ENCODE results near the gene CD63. TPM values are rescaled to one million over a fixed set of nuclear protein-coding genes. Genes with fewer than 3 reads are reported as not detected.

CD63 gene
- total RNA-seq, 1 experiment from 2014 or later, result 367 TPM

DNA sequence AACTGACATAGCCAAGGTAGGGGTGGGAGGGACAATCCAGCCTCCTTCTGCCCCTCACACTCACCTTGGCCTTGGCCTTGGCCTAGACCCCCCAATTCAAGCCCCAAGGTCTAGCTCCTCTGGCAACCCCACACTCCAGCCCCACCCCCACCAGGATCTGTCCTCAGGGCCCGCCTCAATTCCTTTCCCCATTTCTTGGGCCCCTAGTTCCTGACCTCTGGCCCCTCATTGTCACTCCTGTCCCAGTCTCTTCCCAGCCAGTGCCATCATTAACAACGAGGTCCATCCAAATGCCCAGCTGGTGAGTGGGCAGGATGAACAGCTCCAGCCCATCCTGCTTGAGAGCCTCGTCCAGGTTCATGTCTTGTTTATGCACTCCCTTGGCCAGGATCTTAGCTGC lies 7.3 kb upstream of the CD63 start:
- intact Hi-C loops (cut with micrococcal nuclease; ENCODE audit: unreplicated experiment), result loop anchor here (5.0 kb wide), 1 partner anchor 81 kb away; the partner anchor contains the start of genes ORMDL2 and SARNP
- H3K4me1 ChIP-seq (ENCODE audit: insufficient read depth, low read length, poor library complexity, severe bottlenecking), result peaks cover 15% of the 10 kb centered on the region
- CTCF ChIA-PET, result interaction anchor here (1.0 kb wide), 1 partner anchor 55 kb away, joined by 8 read pairs; a partner anchor contains a TSS
- TF ChIP-seq EZH2 (IDR thresholded peaks at IDR 0.05; ENCODE audit: borderline replicate concordance, low read depth, low read length, poor library complexity, severe bottlenecking), result no peak
- TF ChIP-seq, protein P1, sequence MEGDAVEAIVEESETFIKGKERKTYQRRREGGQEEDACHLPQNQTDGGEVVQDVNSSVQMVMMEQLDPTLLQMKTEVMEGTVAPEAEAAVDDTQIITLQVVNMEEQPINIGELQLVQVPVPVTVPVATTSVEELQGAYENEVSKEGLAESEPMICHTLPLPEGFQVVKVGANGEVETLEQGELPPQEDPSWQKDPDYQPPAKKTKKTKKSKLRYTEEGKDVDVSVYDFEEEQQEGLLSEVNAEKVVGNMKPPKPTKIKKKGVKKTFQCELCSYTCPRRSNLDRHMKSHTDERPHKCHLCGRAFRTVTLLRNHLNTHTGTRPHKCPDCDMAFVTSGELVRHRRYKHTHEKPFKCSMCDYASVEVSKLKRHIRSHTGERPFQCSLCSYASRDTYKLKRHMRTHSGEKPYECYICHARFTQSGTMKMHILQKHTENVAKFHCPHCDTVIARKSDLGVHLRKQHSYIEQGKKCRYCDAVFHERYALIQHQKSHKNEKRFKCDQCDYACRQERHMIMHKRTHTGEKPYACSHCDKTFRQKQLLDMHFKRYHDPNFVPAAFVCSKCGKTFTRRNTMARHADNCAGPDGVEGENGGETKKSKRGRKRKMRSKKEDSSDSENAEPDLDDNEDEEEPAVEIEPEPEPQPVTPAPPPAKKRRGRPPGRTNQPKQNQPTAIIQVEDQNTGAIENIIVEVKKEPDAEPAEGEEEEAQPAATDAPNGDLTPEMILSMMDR (conservative IDR thresholded peaks at IDR 0.05; ENCODE audit: low read depth, low read length), result no peak
- H3K27me3 ChIP-seq (replicated peaks; ENCODE audit: insufficient read depth, low read depth, low read length, poor library complexity), result no peaks in the 10 kb centered on the region
- no peak overlapping the region for H3K27ac ChIP-seq (ENCODE audit: low read depth, low read length, poor library complexity, severe bottlenecking)
- POLR2A ChIA-PET (ENCODE audit: low non-redundant PET), result no interaction called here
- H3K4me3 ChIP-seq (ENCODE audit: low read depth, low read length, poor library complexity, severe bottlenecking), result no peak overlapping the region
- no peaks in the 10 kb centered on the region for H3K9me3 ChIP-seq (ENCODE audit: low read depth, low read length, poor library complexity, severe bottlenecking)
- H3K36me3 ChIP-seq (ENCODE audit: insufficient read depth, low read length, poor library complexity, severe bottlenecking), result no peaks in the 10 kb centered on the region
- no TSS peak for BruUV-seq (replicated peaks)
- DNase-seq (ENCODE audit: low spot score), result no peak

DNA sequence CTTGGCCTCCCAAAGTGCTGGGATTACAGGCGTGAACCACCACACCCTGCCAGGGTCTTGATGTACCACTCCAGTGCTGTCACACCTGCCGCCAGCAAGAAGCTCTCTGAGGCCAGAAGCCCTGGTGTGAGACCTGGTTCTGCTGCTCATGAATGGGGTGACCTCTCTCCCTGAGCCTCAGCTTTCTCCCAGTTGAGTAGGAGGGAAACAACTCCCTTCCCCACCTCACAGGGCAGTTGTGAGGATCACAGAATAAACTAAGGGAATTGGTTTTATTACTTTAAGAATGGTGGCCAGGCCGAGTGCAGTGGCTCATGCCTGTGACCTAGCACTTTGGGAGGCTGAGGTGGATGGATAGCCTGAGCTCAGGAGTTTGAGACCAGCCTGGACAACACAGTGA lies 5.8 kb upstream of the CD63 start:
- intact Hi-C loops (cut with micrococcal nuclease; ENCODE audit: unreplicated experiment), result no loop called here
- BruUV-seq (replicated peaks), result no TSS peak
- TF ChIP-seq EZH2 (IDR thresholded peaks at IDR 0.05; ENCODE audit: borderline replicate concordance, low read depth, low read length, poor library complexity, severe bottlenecking), result no peak
- TF ChIP-seq, protein P1 (conservative IDR thresholded peaks at IDR 0.05; ENCODE audit: low read depth, low read length), result no peak
- ChIA-PET POLR2A (ENCODE audit: low non-redundant PET) (interaction anchor here (0.7 kb wide), 1 partner anchor 13 kb away, joined by 3 read pairs; no protein-coding TSS in a partner anchor), CTCF (interaction anchor here (0.6 kb wide), 1 partner anchor 55 kb away, joined by 5 read pairs; no protein-coding TSS in a partner anchor)
- no peaks in the 10 kb centered on the region for H3K9me3 ChIP-seq (ENCODE audit: low read depth, low read length, poor library complexity, severe bottlenecking)
- H3K4me1 ChIP-seq (ENCODE audit: insufficient read depth, low read length, poor library complexity, severe bottlenecking), result peaks cover 25% of the 10 kb centered on the region
- no peaks in the 10 kb centered on the region for H3K27me3 ChIP-seq (replicated peaks; ENCODE audit: insufficient read depth, low read depth, low read length, poor library complexity)
- no peak overlapping the region for H3K4me3 ChIP-seq (ENCODE audit: low read depth, low read length, poor library complexity, severe bottlenecking)
- no peak for DNase-seq (ENCODE audit: low spot score)
- no peak overlapping the region for H3K27ac ChIP-seq (ENCODE audit: low read depth, low read length, poor library complexity, severe bottlenecking)
- H3K36me3 ChIP-seq (ENCODE audit: insufficient read depth, low read length, poor library complexity, severe bottlenecking), result no peaks in the 10 kb centered on the region

GRCh38 chr12:55733858-55734257 lies 5.0 kb upstream of the CD63 start:
- H3K27me3 ChIP-seq (replicated peaks; ENCODE audit: insufficient read depth, low read depth, low read length, poor library complexity), result no peaks in the 10 kb centered on the region
- no peak overlapping the region for H3K4me3 ChIP-seq (ENCODE audit: low read depth, low read length, poor library complexity, severe bottlenecking)
- no peak for DNase-seq (ENCODE audit: low spot score)
- no peaks in the 10 kb centered on the region for H3K36me3 ChIP-seq (ENCODE audit: insufficient read depth, low read length, poor library complexity, severe bottlenecking)
- POLR2A ChIA-PET (ENCODE audit: low non-redundant PET), result interaction anchor here (0.6 to 0.7 kb wide), 2 partner anchors 12 to 102 kb away, joined by 3 to 4 read pairs; no protein-coding TSS in a partner anchor
- H3K27ac ChIP-seq (ENCODE audit: low read depth, low read length, poor library complexity, severe bottlenecking), result no peak overlapping the region
- H3K9me3 ChIP-seq (ENCODE audit: low read depth, low read length, poor library complexity, severe bottlenecking), result no peaks in the 10 kb centered on the region
- CTCF ChIA-PET, result interaction anchor here (0.6 to 0.7 kb wide), 2 partner anchors 11 to 54 kb away, joined by 5 to 7 read pairs; no protein-coding TSS in a partner anchor
- intact Hi-C loops (cut with micrococcal nuclease; ENCODE audit: unreplicated experiment), result no loop called here
- TF ChIP-seq, protein P1 (conservative IDR thresholded peaks at IDR 0.05; ENCODE audit: low read depth, low read length), result no peak
- no peak for TF ChIP-seq EZH2 (IDR thresholded peaks at IDR 0.05; ENCODE audit: borderline replicate concordance, low read depth, low read length, poor library complexity, severe bottlenecking)
- no TSS peak for BruUV-seq (replicated peaks)
- H3K4me1 ChIP-seq (ENCODE audit: insufficient read depth, low read length, poor library complexity, severe bottlenecking), result peaks cover 26% of the 10 kb centered on the region
